ENCODE data around the gene SETBP1.

DNA sequence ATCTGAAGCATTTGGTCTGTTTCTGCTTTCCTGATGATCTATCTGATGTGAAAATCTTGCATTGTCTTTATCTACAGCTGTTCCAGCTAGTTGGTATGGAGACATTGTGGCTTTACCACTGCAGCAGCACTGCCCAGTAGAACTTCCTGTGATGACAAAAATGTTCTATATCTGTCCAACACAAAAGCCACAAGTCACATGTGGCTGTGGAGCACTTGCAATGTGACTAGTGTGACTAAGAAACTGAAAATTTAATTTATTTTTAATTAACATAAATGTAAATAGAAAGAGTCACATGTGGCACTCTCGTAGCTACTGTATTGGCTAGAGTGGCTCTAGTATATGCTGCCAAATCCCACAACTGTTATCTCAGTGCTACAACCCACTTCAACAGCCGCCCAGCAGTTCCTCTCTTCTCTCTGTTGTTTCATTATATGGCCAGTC lies 425.7 kb downstream of the SETBP1 start:
- TF ChIP-seq YY1 (IDR thresholded peaks at IDR 0.05; ENCODE audit: insufficient read depth, insufficient read length) = no peak
- TF ChIP-seq ZNF274 (IDR thresholded peaks at IDR 0.05; ENCODE audit: low read depth, low read length) = no peak
